Measurements from ENCODE around the gene FBXO28.

FBXO28 gene

DNA sequence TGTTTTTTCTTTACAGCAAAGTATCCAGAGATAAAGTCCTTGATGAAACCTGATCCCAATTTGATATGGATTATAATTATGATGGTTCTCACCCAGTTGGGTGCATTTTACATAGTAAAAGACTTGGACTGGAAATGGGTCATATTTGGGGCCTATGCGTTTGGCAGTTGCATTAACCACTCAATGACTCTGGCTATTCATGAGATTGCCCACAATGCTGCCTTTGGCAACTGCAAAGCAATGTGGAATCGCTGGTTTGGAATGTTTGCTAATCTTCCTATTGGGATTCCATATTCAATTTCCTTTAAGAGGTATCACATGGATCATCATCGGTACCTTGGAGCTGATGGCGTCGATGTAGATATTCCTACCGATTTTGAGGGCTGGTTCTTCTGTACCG, 75.7 kb downstream of the FBXO28 start:
- Histone ChIP-seq H3K27me3 (replicated peaks; ENCODE audit: insufficient read depth, low read length) (no peaks in the 10 kb centered on the region), H3K4me3 (ENCODE audit: low read length) (no peak overlapping the region), H4K20me1 (ENCODE audit: insufficient read depth, low read length) (peaks cover 5% of the 10 kb centered on the region; the same call in 1 of the 2 replicates), H3F3A (ENCODE audit: insufficient read depth, low read length) (no peaks in the 10 kb centered on the region), H3K9me3 (replicated peaks; ENCODE audit: insufficient read depth, low read length) (no peaks in the 10 kb centered on the region), H3K4me2 (ENCODE audit: low read depth, low read length) (no peak overlapping the region), H3K4me1 (ENCODE audit: low read length) (no peaks in the 10 kb centered on the region), H3K27ac (ENCODE audit: low read length) (no peak overlapping the region), H3K9ac (ENCODE audit: low read length) (no peak overlapping the region), H3K9me2 (replicated peaks; ENCODE audit: insufficient read depth, low read length) (no peaks in the 10 kb centered on the region), H3K79me2 (ENCODE audit: low read length) (peaks cover 62% of the 10 kb centered on the region), H3K36me3 (replicated peaks; ENCODE audit: insufficient read depth, low read length) (0 out of 2 replicates have a peak, but pooled peaks cover 7% of the 10 kb centered on the region), H2AFZ (ENCODE audit: low read length) (no peak overlapping the region)
- DNase-seq = no peak
- TF ChIP-seq EZH2phosphoT487 (IDR thresholded peaks at IDR 0.05; ENCODE audit: low read length) = no peak
- no peak for TF ChIP-seq EZH2 (optimal IDR thresholded peaks at IDR 0.05; ENCODE audit: low read depth, low read length)
- TF ChIP-seq, protein P1, sequence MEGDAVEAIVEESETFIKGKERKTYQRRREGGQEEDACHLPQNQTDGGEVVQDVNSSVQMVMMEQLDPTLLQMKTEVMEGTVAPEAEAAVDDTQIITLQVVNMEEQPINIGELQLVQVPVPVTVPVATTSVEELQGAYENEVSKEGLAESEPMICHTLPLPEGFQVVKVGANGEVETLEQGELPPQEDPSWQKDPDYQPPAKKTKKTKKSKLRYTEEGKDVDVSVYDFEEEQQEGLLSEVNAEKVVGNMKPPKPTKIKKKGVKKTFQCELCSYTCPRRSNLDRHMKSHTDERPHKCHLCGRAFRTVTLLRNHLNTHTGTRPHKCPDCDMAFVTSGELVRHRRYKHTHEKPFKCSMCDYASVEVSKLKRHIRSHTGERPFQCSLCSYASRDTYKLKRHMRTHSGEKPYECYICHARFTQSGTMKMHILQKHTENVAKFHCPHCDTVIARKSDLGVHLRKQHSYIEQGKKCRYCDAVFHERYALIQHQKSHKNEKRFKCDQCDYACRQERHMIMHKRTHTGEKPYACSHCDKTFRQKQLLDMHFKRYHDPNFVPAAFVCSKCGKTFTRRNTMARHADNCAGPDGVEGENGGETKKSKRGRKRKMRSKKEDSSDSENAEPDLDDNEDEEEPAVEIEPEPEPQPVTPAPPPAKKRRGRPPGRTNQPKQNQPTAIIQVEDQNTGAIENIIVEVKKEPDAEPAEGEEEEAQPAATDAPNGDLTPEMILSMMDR (IDR thresholded peaks at IDR 0.05; ENCODE audit: low read length) = no peak

DNA sequence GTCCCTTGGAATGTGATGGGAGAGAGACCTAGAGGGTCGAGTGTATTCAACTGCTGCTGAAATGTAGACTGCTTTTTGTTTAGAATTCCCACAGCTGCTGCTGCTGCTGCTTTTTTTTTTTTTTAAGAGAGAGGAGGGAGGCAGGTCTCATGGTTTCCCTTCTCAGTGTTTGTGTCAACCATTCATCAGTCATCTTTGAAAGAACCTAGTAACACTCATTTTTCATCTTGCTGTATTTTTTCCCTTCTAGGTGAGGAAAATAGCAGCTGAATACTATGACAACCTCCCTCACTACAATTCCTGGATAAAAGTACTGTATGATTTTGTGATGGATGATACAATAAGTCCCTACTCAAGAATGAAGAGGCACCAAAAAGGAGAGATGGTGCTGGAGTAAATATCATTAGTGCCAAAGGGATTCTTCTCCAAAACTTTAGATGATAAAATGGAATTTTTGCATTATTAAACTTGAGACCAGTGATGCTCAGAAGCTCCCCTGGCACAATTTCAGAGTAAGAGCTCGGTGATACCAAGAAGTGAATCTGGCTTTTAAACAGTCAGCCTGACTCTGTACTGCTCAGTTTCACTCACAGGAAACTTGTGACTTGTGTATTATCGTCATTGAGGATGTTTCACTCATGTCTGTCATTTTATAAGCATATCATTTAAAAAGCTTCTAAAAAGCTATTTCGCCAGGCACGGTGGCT, 78.3 kb downstream of the FBXO28 start:
- H3K4me1 ChIP-seq (ENCODE audit: low read length) = no peaks in the 10 kb centered on the region
- H3K27me3 ChIP-seq (replicated peaks; ENCODE audit: insufficient read depth, low read length) = no peaks in the 10 kb centered on the region
- H3K9me2 ChIP-seq (replicated peaks; ENCODE audit: insufficient read depth, low read length) = no peaks in the 10 kb centered on the region
- DNase-seq = no peak
- H3F3A ChIP-seq (ENCODE audit: insufficient read depth, low read length) = peaks cover 3% of the 10 kb centered on the region; the same call in 1 of the 2 replicates
- no peak overlapping the region for H3K4me3 ChIP-seq (ENCODE audit: low read length)
- H3K27ac ChIP-seq (ENCODE audit: low read length) = no peak overlapping the region
- H2AFZ ChIP-seq (ENCODE audit: low read length) = no peak overlapping the region
- no peak overlapping the region for H3K9ac ChIP-seq (ENCODE audit: low read length)
- no peaks in the 10 kb centered on the region for H3K9me3 ChIP-seq (replicated peaks; ENCODE audit: insufficient read depth, low read length)
- peaks cover 5% of the 10 kb centered on the region; the same call in 1 of the 2 replicates for H4K20me1 ChIP-seq (ENCODE audit: insufficient read depth, low read length)
- no peak for TF ChIP-seq EZH2 (optimal IDR thresholded peaks at IDR 0.05; ENCODE audit: low read depth, low read length)
- TF ChIP-seq, protein P1 (IDR thresholded peaks at IDR 0.05; ENCODE audit: low read length) = no peak
- TF ChIP-seq EZH2phosphoT487 (IDR thresholded peaks at IDR 0.05; ENCODE audit: low read length) = no peak
- H3K4me2 ChIP-seq (ENCODE audit: low read depth, low read length) = no peak overlapping the region
- peaks cover 35% of the 10 kb centered on the region for H3K79me2 ChIP-seq (ENCODE audit: low read length)
- 0 out of 2 replicates have a peak, but pooled peaks cover 7% of the 10 kb centered on the region for H3K36me3 ChIP-seq (replicated peaks; ENCODE audit: insufficient read depth, low read length)

DNA sequence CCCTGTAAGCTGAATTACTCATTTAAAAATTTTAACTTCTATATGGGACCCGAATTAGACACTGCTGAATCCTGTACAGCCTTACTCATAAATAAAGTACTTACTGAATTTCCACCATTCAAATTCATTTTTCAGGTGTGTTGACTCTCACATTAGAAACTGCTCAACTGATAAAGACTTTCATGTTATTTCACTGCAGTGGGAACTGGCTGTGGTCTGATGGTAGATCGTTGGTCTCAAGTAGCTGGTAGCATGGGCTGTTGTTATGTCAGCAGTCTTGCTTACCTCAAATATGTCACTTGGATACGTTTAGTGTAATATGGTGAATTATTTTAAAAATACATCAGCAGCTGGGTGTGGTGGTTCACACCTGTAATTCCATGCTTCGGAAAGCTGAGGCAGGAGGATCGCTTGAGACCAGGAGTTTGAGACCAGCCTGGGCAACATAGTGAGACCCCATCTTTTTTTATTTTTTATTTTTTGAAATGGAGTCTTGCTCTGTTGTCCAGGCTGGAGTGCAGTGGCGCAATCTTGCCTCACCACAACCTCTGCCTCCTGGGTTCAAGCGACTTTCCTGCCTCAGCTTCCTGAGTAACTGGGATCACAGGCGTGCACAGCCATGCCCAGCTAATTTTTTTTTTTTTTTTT, 79.5 kb downstream of the FBXO28 start:
- TF ChIP-seq EZH2 (optimal IDR thresholded peaks at IDR 0.05; ENCODE audit: low read depth, low read length) (no peak), EZH2phosphoT487 (IDR thresholded peaks at IDR 0.05; ENCODE audit: low read length) (no peak)
- Histone ChIP-seq H3K4me2 (ENCODE audit: low read depth, low read length) (no peak overlapping the region), H3K9me3 (replicated peaks; ENCODE audit: insufficient read depth, low read length) (no peaks in the 10 kb centered on the region), H3K27me3 (replicated peaks; ENCODE audit: insufficient read depth, low read length) (no peaks in the 10 kb centered on the region), H3K79me2 (ENCODE audit: low read length) (peaks cover 24% of the 10 kb centered on the region), H3K4me1 (ENCODE audit: low read length) (no peaks in the 10 kb centered on the region), H3K4me3 (ENCODE audit: low read length) (no peak overlapping the region), H4K20me1 (ENCODE audit: insufficient read depth, low read length) (peaks cover 5% of the 10 kb centered on the region; the same call in 1 of the 2 replicates), H3K27ac (ENCODE audit: low read length) (no peak overlapping the region), H3K9me2 (replicated peaks; ENCODE audit: insufficient read depth, low read length) (no peaks in the 10 kb centered on the region), H3K9ac (ENCODE audit: low read length) (no peak overlapping the region), H3F3A (ENCODE audit: insufficient read depth, low read length) (peaks cover 3% of the 10 kb centered on the region; the same call in 1 of the 2 replicates), H3K36me3 (replicated peaks; ENCODE audit: insufficient read depth, low read length) (0 out of 2 replicates have a peak, but pooled peaks cover 7% of the 10 kb centered on the region), H2AFZ (ENCODE audit: low read length) (no peak overlapping the region)
- no peak for DNase-seq
